ENCODE measurements around the gene TLR5. TPM values are rescaled to one million over a fixed set of nuclear protein-coding genes. Genes with fewer than 3 reads are reported as not detected.

Gene TLR5, protein sequence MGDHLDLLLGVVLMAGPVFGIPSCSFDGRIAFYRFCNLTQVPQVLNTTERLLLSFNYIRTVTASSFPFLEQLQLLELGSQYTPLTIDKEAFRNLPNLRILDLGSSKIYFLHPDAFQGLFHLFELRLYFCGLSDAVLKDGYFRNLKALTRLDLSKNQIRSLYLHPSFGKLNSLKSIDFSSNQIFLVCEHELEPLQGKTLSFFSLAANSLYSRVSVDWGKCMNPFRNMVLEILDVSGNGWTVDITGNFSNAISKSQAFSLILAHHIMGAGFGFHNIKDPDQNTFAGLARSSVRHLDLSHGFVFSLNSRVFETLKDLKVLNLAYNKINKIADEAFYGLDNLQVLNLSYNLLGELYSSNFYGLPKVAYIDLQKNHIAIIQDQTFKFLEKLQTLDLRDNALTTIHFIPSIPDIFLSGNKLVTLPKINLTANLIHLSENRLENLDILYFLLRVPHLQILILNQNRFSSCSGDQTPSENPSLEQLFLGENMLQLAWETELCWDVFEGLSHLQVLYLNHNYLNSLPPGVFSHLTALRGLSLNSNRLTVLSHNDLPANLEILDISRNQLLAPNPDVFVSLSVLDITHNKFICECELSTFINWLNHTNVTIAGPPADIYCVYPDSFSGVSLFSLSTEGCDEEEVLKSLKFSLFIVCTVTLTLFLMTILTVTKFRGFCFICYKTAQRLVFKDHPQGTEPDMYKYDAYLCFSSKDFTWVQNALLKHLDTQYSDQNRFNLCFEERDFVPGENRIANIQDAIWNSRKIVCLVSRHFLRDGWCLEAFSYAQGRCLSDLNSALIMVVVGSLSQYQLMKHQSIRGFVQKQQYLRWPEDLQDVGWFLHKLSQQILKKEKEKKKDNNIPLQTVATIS
- total RNA-seq (10 to 100 TPM in 1 of 6 donors, 1 to 10 TPM in 5; 2.4 to 15.2 (median 4.8) TPM), polyA plus RNA-seq (1 to 10 TPM; 2.9 to 4.8 TPM)

GRCh38 chr1:223142795-223143536 lies at the start of gene TLR5:
Gene TLR5, minus strand, starts transcription at chr1:223143248. Its CDS starts 30,217 bp downstream, at chr1:223113031.
- Histone ChIP-seq H3K4me1 (peaks cover 0 to 9% (median 7%) of the 10 kb centered on the region in 3 donors), H3K4me3 (peak within 1 kb of the TSS; percentile 27 to 60 (median 38)), H3K9me3 (no peaks in the 10 kb centered on the region), H3K27ac (peak within 1 kb of the TSS; percentile 58 to 82 (median 72)), H3K27me3 (no peaks in the 10 kb centered on the region), H3K36me3 (no peaks in the 10 kb centered on the region)
- FAIRE-seq (no peak), DNase-seq (peak; percentile 86 to 98 (median 93)), ATAC-seq (peak; percentile 94 to 98 (median 95))
- 4% methylated on average over 59 to 63 of the region's 63 CpGs for WGBS, 2 donors
- intact Hi-C loops (cut with DNase I): no loop called here
- peak in 3 of 4 donors; percentile 53 to 59 (median 54) for TF ChIP-seq CTCF (IDR thresholded peaks at IDR 0.05)

DNA sequence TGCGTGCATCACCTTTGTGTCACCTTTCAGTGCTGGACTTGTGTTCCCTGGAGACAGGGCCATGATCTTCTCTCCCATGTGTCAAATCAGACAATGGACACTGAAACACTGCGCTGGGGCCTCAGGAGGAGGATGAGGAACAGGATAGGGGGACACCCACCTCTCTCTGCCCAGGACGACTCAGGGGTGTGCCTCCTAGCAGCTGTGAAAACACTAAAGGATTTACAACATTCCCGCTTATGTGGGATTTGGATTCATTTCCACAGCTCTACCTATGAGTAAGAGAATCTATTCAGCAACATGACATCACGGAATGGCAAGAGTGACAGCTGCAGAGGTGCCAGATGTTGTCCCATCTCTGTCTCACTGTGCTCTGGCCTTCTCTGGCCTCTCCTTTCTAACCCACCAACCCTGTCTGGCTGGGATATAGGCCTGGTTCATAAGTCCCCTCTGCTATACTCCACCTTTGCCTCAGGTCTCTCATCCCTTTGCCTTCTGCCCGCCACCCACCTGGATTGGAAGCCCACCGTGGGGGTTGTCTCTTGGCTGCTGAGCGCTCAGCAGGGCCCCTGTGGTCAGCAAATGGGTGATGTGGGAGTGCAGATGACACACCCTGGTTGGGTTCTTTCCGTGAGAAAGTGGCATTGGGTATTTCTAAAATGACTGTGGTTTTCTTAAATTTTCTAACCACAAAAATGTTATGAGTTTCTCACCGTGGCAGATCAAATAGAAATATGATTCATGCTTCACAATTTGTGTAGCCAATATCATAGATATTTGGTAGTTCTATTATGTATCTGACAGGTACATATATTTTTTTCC lies 47.1 kb upstream of the TLR5 start:
- H3K27me3 ChIP-seq: no peaks in the 10 kb centered on the region
- DNase-seq (no peak), FAIRE-seq (no peak), ATAC-seq (no peak)
- no peaks in the 10 kb centered on the region for H3K9me3 ChIP-seq
- H3K27ac ChIP-seq: no peak overlapping the region
- H3K4me1 ChIP-seq: no peaks in the 10 kb centered on the region
- intact Hi-C loops (cut with DNase I): no loop called here
- 81 to 86% methylated on average over 10 of the region's 10 CpGs for WGBS, 2 donors
- no peak for TF ChIP-seq CTCF (IDR thresholded peaks at IDR 0.05)
- H3K4me3 ChIP-seq: no peak overlapping the region
- no peaks in the 10 kb centered on the region for H3K36me3 ChIP-seq

DNA sequence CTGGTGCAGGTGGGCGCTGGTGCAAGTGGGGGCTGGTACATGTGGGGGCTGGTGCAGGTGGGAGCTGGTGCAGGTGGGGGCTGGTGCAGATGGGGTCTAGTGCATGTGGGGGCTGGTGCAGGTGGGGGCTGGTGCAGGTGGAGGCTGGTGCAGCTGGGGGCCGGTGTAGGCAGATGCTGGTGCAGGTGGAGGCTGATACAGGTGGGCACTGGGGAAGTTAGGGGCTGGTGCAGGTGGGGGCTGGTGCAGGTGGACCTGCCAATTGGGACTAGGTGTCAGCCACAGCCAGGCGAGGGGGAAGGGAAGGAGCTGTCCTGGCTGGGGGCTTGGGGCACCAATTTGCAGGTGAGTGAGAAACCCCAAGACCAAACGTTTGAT lies 46.5 kb upstream of the TLR5 start:
- FAIRE-seq: no peak
- WGBS, 2 donors: 87 to 90% methylated on average over 3 to 4 of the region's 4 CpGs
- H3K4me3 ChIP-seq: no peak overlapping the region
- no peak for ATAC-seq
- no peak overlapping the region for H3K27ac ChIP-seq
- H3K9me3 ChIP-seq: no peaks in the 10 kb centered on the region
- no peak for TF ChIP-seq CTCF (IDR thresholded peaks at IDR 0.05)
- intact Hi-C loops (cut with DNase I): no loop called here
- no peaks in the 10 kb centered on the region for H3K36me3 ChIP-seq
- H3K4me1 ChIP-seq: no peaks in the 10 kb centered on the region
- H3K27me3 ChIP-seq: no peaks in the 10 kb centered on the region
- no peak for DNase-seq

DNA sequence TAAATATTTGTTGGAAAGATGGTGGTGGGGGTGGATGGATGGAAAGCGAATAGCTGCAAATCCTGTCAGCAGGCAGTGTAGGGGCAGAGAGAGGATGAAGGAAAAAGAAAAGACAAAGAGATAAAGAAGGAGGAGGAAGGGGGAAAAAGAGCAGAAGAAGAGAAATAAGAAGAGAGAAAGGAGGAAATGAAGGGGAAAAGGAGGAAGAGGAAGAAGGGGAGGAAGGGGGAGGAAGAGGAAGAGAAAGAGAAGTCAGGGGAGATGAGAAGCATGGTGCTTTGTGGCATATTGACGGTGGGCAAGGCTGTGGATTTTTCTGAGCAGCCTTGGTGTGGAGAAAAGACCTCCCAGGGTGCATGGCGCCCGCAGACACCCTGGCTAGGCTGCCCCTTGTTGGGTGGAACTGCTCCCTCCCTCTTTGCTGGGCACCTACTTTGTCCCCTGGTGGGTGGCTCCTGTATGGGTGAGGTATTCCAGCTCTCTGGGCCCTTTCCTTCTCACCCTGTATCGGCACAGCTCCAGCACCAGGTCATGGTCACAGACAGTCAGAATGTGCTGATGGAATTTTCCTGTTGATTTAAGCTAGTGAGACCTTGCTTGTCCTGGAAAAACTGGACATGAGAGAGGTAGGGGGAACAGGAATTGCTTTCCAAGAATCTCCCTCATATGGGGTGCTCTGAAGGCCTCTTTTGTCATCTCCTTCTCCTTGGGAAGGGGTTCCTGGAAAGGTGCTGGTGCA lies 45.7 kb upstream of the TLR5 start:
- intact Hi-C loops (cut with DNase I): no loop called here
- FAIRE-seq (no peak), DNase-seq (no peak), ATAC-seq (peak in 1 of 4 donors; percentile 16)
- Histone ChIP-seq H3K4me1 (no peaks in the 10 kb centered on the region), H3K9me3 (no peaks in the 10 kb centered on the region), H3K27me3 (no peaks in the 10 kb centered on the region), H3K36me3 (no peaks in the 10 kb centered on the region), H3K4me3 (no peak overlapping the region), H3K27ac (no peak overlapping the region)
- 80 to 85% methylated on average over 5 of the region's 5 CpGs for WGBS, 2 donors
- TF ChIP-seq CTCF (IDR thresholded peaks at IDR 0.05): no peak
